SK-N-SH (cell line): ENCODE results near the gene ZCCHC3. TPM values are rescaled to one million over a fixed set of nuclear protein-coding genes. Genes with fewer than 3 reads are reported as not detected.

ENCODE experiments used
- CTCF ChIP-seq: fragments of 200-600 bp; sonication (generic); IDR thresholded peaks from 2 replicates; pipeline ENCODE4 v1.6.1; 2017; ENCODE audit warnings: antibody characterized with exemption, mild to moderate bottlenecking, moderate library complexity
- EP300 ChIP-seq, 2 experiments: IDR thresholded peaks; 2 replicates each; pipeline versions ENCODE4 v1.4.0 to v1.6.1; 2012; ENCODE audit warnings: borderline replicate concordance in 1 of 2, low read depth in 1 of 2, low read length in 1 of 2
- FOXM1 ChIP-seq: IDR thresholded peaks from 2 replicates; pipeline ENCODE4 v1.4.0; 2012; ENCODE audit warnings: low read depth, mild to moderate bottlenecking
- GATA2 ChIP-seq: sonication (generic); formaldehyde crosslinking; IDR thresholded peaks from 2 replicates; pipeline ENCODE4 v1.5.0; 2020; ENCODE audit warnings: mild to moderate bottlenecking, missing genetic modification reagents
- JUND ChIP-seq: IDR thresholded peaks from 2 replicates; pipeline ENCODE4 v1.4.0; 2012
- MEF2A ChIP-seq: IDR thresholded peaks from 2 replicates; pipeline ENCODE4 v1.4.0; 2012; ENCODE audit warnings: low read depth, borderline replicate concordance
- MXI1 ChIP-seq: IDR thresholded peaks from 2 replicates; pipeline ENCODE4 v1.6.1; 2012; ENCODE audit warnings: mild to moderate bottlenecking, low read depth, low read length, improper control_type of control experiment
- NRF1 ChIP-seq: IDR thresholded peaks from 2 replicates; pipeline ENCODE4 v1.6.1; 2012; ENCODE audit warnings: low read depth, mild to moderate bottlenecking, low read length
- RCOR1 ChIP-seq: fragments of 150-350 bp; IDR thresholded peaks from 2 replicates; pipeline ENCODE4 v1.6.1; 2017; ENCODE audit warnings: antibody characterized with exemption, low read length
- RFX5 ChIP-seq: IDR thresholded peaks from 2 replicates; pipeline ENCODE4 v1.6.1; 2012; ENCODE audit warnings: mild to moderate bottlenecking, improper control_type of control experiment, low read length
- RXRA ChIP-seq: IDR thresholded peaks from 2 replicates; pipeline ENCODE4 v1.4.0; 2012; ENCODE audit warnings: low read depth, mild to moderate bottlenecking, borderline replicate concordance
- SIN3A ChIP-seq: IDR thresholded peaks from 2 replicates; pipeline ENCODE4 v1.6.1; 2012; ENCODE audit warnings: low read depth, mild to moderate bottlenecking, low read length, moderate library complexity, borderline replicate concordance
- TAF1 ChIP-seq: IDR thresholded peaks from 2 replicates; pipeline ENCODE4 v1.6.1; 2012; ENCODE audit warnings: low read depth, mild to moderate bottlenecking, low read length, moderate library complexity, borderline replicate concordance
- TEAD4 ChIP-seq: IDR thresholded peaks from 2 replicates; pipeline ENCODE4 v1.4.0; 2012; ENCODE audit warnings: mild to moderate bottlenecking, borderline replicate concordance; ENCODE audit not compliant: insufficient read depth
- USF2 ChIP-seq: fragments of 150-350 bp; IDR thresholded peaks from 2 replicates; pipeline ENCODE4 v1.6.1; 2017; ENCODE audit warnings: antibody characterized with exemption, low read length, low read depth, borderline replicate concordance
- YY1 ChIP-seq: IDR thresholded peaks from 2 replicates; pipeline ENCODE4 v1.4.0; 2012; ENCODE audit warnings: low read depth, mild to moderate bottlenecking
- ZBTB33 ChIP-seq: IDR thresholded peaks from 2 replicates; pipeline ENCODE4 v1.4.0; 2012; ENCODE audit warnings: low read depth, borderline replicate concordance
- polyA plus RNA-seq, 3 experiments: library from polyadenylated mRNA; depleted of rRNA; stranded (reverse); fragments of >200 nt; gene quantifications; 2 replicates each; pipeline ENCODE4 v1.2.3, GENCODE V29; 2012

ZCCHC3 gene
- polyA plus RNA-seq, 1 of the 3 experiments (the other 2 are of a cell fraction): 9.5 TPM

GRCh38 chr20:346640-347316 is 49.4 kb downstream of the ZCCHC3 start, which contains the start of gene NRSN2 (continued):
- TF ChIP-seq TAF1 (peak; percentile 18; the same call in 1 of the 2 replicates), FOXM1 (no peak), EP300 (IDR thresholded peaks at IDR 0.05; ENCODE audit: borderline replicate concordance in 1 of 2, low read depth in 1 of 2, low read length in 1 of 2) (no peak), USF2 (no peak), MEF2A (no peak), JUND (no peak), NRF1 (peak; percentile 65), GATA2 (CRISPR knock-in tag) (no peak), RCOR1 (no peak; the same call in 1 of the 2 replicates), MXI1 (peak; percentile 38), RFX5 (no peak), TEAD4 (no peak), YY1 (no peak), SIN3A (0 out of 2 replicates have a peak, but pooled peaks have one; percentile 20), CTCF (no peak), RXRA (no peak), ZBTB33 (no peak)
- TF ChIP-seq, all 33 proteins: peak for 7
